B cell (primary cell): ENCODE measurements around the gene KRT74. TPM values are rescaled to one million over a fixed set of nuclear protein-coding genes. Genes with fewer than 3 reads are reported as not detected.

Experiments used
- ATAC-seq: fragments of 200-7000 bp; cut with Tn5 transposase; one replicate; pipeline ENCODE4 v1.10.0; 2021; ENCODE audit warnings: low read depth, mild to moderate bottlenecking, moderate number of reproducible peaks, moderate library complexity
- CTCF ChIA-PET: fragments of 350-600 bp; sonication (Branson Sonifier 250); formaldehyde crosslinking; loops from one replicate; lab custom pipeline; 2021; ENCODE audit warnings: antibody characterized with exemption, inconsistent platforms; lab: Charles Lee
- POLR2A ChIA-PET: fragments of 350-600 bp; sonication (Branson Sonifier 250); formaldehyde crosslinking; loops from one replicate; lab custom pipeline; 2021; ENCODE audit warnings: antibody characterized with exemption; lab: Charles Lee
- DNase-seq: peaks from one replicate; pipeline ENCODE4 v3.0.0; 2013
- H2AFZ ChIP-seq: 2 replicates; pipeline ENCODE4 v1.6.1; 2012; ENCODE audit warnings: mild to moderate bottlenecking, low read depth, low read length; ENCODE audit not compliant: insufficient read depth, poor library complexity, severe bottlenecking
- H3K27ac ChIP-seq, 2 donors: 1 replicate in 1 of 2; 2 replicates in 1 of 2; pipeline ENCODE4 v1.5.1; 2012 to 2013; ENCODE audit warnings: low read length in 2 of 2, mild to moderate bottlenecking in 2 of 2, moderate library complexity in 1 of 2
- H3K27me3 ChIP-seq, 4 experiments: fragments of 200-600 bp in 1 of 4; sonication (generic) in 1 of 4; replicated peaks in 1 of 4; 1 replicate in 2 of 4; 2 replicates in 2 of 4; pipeline versions ENCODE4 v1.6.1 to v1.7.0; 2013 to 2016; ENCODE audit warnings: low read length in 3 of 4, mild to moderate bottlenecking in 2 of 4, mixed read lengths in 1 of 4, moderate library complexity in 1 of 4; ENCODE audit not compliant: insufficient read depth in 4 of 4, control insufficient read depth in 3 of 4; ENCODE audit errors: control extremely low read depth in 1 of 4
- H3K36me3 ChIP-seq, 2 experiments: replicated peaks in 1 of 2; 1 replicate in 1 of 2; 2 replicates in 1 of 2; pipeline versions ENCODE4 v1.6.1 to v1.7.1; 2013; ENCODE audit warnings: low read length in 1 of 2; ENCODE audit not compliant: insufficient read depth in 2 of 2, control insufficient read depth in 1 of 2; ENCODE audit errors: control extremely low read depth in 1 of 2, extremely low read depth in 1 of 2
- H3K4me1 ChIP-seq, 2 donors: fragments of 200-600 bp in 1 of 2; sonication (generic) in 1 of 2; 1 replicate in 1 of 2; 2 replicates in 1 of 2; pipeline versions ENCODE4 v1.5.1 to v1.6.1; 2013 to 2017; ENCODE audit warnings: low read length in 2 of 2; ENCODE audit not compliant: control insufficient read depth in 2 of 2, insufficient read depth in 2 of 2
- H3K4me2 ChIP-seq: replicated peaks from 2 replicates; pipeline ENCODE3; 2012; ENCODE audit warnings: mild to moderate bottlenecking, low read depth, low read length; ENCODE audit not compliant: poor library complexity, severe bottlenecking
- H3K4me3 ChIP-seq, 5 experiments: fragments of 200-600 bp in 1 of 5; sonication (generic) in 1 of 5; 1 replicate in 3 of 5; 2 replicates in 2 of 5; pipeline versions ENCODE4 v1.5.1 to v1.7.0; 2011 to 2016; ENCODE audit warnings: low read length in 4 of 5, mild to moderate bottlenecking in 4 of 5, low read depth in 2 of 5, control low read depth in 1 of 5, moderate library complexity in 1 of 5; ENCODE audit not compliant: insufficient read depth in 1 of 5; ENCODE audit errors: control extremely low read depth in 1 of 5, extremely low read depth in 1 of 5
- H3K79me2 ChIP-seq: fragments of 200-600 bp; sonication (generic); one replicate; pipeline ENCODE4 v1.6.0; 2016; ENCODE audit warnings: low read length; ENCODE audit not compliant: control insufficient read depth, insufficient read depth
- H3K9ac ChIP-seq: fragments of 200-600 bp; sonication (generic); 2 replicates; pipeline ENCODE4 v1.6.1; 2017; ENCODE audit warnings: mild to moderate bottlenecking, low read length, moderate library complexity
- H3K9me3 ChIP-seq, 3 donors: one replicate each; pipeline versions ENCODE4 v1.6.1 to v1.7.1; 2013; ENCODE audit warnings: low read length in 2 of 3; ENCODE audit not compliant: control insufficient read depth in 2 of 3, insufficient read depth in 1 of 3; ENCODE audit errors: control extremely low read depth in 1 of 3
- H4K20me1 ChIP-seq: 2 replicates; pipeline ENCODE4 v1.6.0; 2012; ENCODE audit warnings: mild to moderate bottlenecking, low read length; ENCODE audit not compliant: insufficient read depth, control insufficient read depth, poor library complexity, severe bottlenecking
- H3K27ac Mint-ChIP-seq: one replicate; pipeline ENCODE4 v1.8.0; 2021; ENCODE audit warnings: mixed read lengths
- H3K27me3 Mint-ChIP-seq: one replicate; pipeline ENCODE4 v1.8.0; 2021; ENCODE audit warnings: mixed read lengths
- H3K4me1 Mint-ChIP-seq: one replicate; pipeline ENCODE4 v1.8.0; 2021; ENCODE audit warnings: mixed read lengths
- H3K4me3 Mint-ChIP-seq: one replicate; pipeline ENCODE4 v1.8.0; 2021; ENCODE audit warnings: mixed read lengths
- H3K9me3 Mint-ChIP-seq: one replicate; pipeline ENCODE4 v1.8.0; 2022; ENCODE audit warnings: mixed read lengths; ENCODE audit not compliant: insufficient read depth
- EZH2 ChIP-seq: IDR thresholded peaks from 2 replicates; pipeline ENCODE4 v1.6.1; 2012; ENCODE audit warnings: borderline replicate concordance, low read depth, mild to moderate bottlenecking, moderate library complexity, low read length; ENCODE audit not compliant: insufficient read depth, poor library complexity, severe bottlenecking
- WGBS: methylation state at CpG from one replicate; pipeline ENCODE4 v1.1.5; 2013; ENCODE audit warnings: missing lambda C conversion rate; ENCODE audit not compliant: insufficient coverage; 5-methylcytosine and 5-hydroxymethylcytosine counted together
- intact Hi-C: fragments of 100-400 bp; cut with micrococcal nuclease; formaldehyde crosslinking; loops from one replicate; pipeline ENCODE4 v1.10.0; 2022
- polyA plus RNA-seq: library from polyadenylated mRNA; depleted of rRNA; stranded (reverse); fragments of >200 nt; gene quantifications from 2 replicates; pipeline ENCODE4 v1.2.3, GENCODE V29; 2012
- total RNA-seq, 2 donors: library from RNA; stranded (reverse); fragments of 120-200 nt in 1 of 2; gene quantifications; 1 replicate in 1 of 2; 2 replicates in 1 of 2; pipeline versions ENCODE4 v1.2.3 to v1.2.4, GENCODE V29; 2013 to 2022
- TF ChIP-seq, protein P1 (sequence below): fragments of 200-600 bp; IDR thresholded peaks from one replicate; pipeline ENCODE4 v1.8.0; 2022; ENCODE audit warnings: antibody characterized with exemption, mild to moderate bottlenecking

KRT74 gene
- total and polyA plus RNA-seq, 2 donors (not counting 1 experiment from before 2014, with no cell fraction given): not detected

GRCh38 chr12:52564582-52564981 is 9.1 kb downstream of the KRT74 start:
- Histone ChIP-seq H3K4me3 (no peak overlapping the region), H3K9me3 (peaks cover 0 to 3% (median 0%) of the 10 kb centered on the region in 3 donors), H3K9ac (no peak overlapping the region), H3K36me3 (no peaks in the 10 kb centered on the region), H3K27me3 (peaks cover 0 to 6% (median 3%) of the 10 kb centered on the region in 4 experiments), H3K79me2 (no peaks in the 10 kb centered on the region), H4K20me1 (no peaks in the 10 kb centered on the region), H3K27ac (no peak overlapping the region), H3K4me2 (no peak overlapping the region), H3K4me1 (no peaks in the 10 kb centered on the region), H2AFZ (no peak overlapping the region)
- Mint-ChIP-seq H3K9me3 (no peaks in the 10 kb centered on the region), H3K4me3 (no peak overlapping the region), H3K27ac (no peak overlapping the region), H3K4me1 (no peaks in the 10 kb centered on the region), H3K27me3 (peaks cover 24% of the 10 kb centered on the region)
- CTCF ChIA-PET: no interaction called here
- POLR2A ChIA-PET: no interaction called here
- ATAC-seq (no peak), DNase-seq (no peak)
- TF ChIP-seq, protein P1, sequence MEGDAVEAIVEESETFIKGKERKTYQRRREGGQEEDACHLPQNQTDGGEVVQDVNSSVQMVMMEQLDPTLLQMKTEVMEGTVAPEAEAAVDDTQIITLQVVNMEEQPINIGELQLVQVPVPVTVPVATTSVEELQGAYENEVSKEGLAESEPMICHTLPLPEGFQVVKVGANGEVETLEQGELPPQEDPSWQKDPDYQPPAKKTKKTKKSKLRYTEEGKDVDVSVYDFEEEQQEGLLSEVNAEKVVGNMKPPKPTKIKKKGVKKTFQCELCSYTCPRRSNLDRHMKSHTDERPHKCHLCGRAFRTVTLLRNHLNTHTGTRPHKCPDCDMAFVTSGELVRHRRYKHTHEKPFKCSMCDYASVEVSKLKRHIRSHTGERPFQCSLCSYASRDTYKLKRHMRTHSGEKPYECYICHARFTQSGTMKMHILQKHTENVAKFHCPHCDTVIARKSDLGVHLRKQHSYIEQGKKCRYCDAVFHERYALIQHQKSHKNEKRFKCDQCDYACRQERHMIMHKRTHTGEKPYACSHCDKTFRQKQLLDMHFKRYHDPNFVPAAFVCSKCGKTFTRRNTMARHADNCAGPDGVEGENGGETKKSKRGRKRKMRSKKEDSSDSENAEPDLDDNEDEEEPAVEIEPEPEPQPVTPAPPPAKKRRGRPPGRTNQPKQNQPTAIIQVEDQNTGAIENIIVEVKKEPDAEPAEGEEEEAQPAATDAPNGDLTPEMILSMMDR: no peak
- no peak for TF ChIP-seq EZH2
- 90% methylated on average over 1 of the region's 1 CpG for WGBS
- intact Hi-C loops: no loop called here

DNA sequence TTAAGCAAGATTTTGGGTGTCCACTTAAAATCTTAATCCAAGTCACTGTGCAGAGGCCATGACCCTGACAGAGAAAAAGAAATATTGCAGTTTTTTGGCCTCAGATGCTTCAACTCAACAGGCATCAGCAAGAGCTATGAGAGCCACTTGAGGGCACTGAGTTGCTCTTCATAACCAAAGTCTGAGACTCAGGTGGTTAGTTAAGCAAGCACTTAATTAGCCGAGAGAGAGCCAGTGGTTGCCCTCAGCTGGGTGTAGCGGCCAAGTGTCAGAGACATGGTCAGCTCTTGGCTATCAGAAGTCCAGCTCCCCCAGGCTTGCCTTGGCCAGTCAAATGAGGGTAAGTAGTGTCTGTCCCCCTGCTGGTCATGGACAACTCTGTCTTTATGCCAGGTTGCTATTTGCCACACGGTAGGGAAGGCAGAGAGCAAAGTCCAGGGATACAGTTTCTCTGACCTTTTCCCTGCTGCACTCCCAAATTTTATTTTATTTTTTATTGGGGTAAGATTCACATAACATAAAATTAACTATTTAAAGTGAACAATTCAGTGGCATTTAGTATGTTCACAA is 11.7 kb downstream of the KRT74 start:
- intact Hi-C loops: no loop called here
- H3K27me3 ChIP-seq: peaks cover 0 to 6% (median 3%) of the 10 kb centered on the region in 4 experiments
- no peak for DNase-seq
- H3K4me3 Mint-ChIP-seq: no peak overlapping the region
- H3K4me2 ChIP-seq: no peak overlapping the region
- POLR2A ChIA-PET: no interaction called here
- H3K9ac ChIP-seq: no peak overlapping the region
- no peaks in the 10 kb centered on the region for H3K4me1 ChIP-seq
- H2AFZ ChIP-seq: no peak overlapping the region
- ATAC-seq: no peak
- no peaks in the 10 kb centered on the region for H3K9me3 Mint-ChIP-seq
- H3K4me1 Mint-ChIP-seq: no peaks in the 10 kb centered on the region
- 86% methylated on average over 2 of the region's 3 CpGs for WGBS
- H3K9me3 ChIP-seq: peaks cover 0 to 3% (median 0%) of the 10 kb centered on the region in 3 donors
- H4K20me1 ChIP-seq: no peaks in the 10 kb centered on the region
- H3K4me3 ChIP-seq: no peak overlapping the region
- H3K27ac Mint-ChIP-seq: no peak overlapping the region
- H3K27me3 Mint-ChIP-seq: peaks cover 15% of the 10 kb centered on the region
- H3K36me3 ChIP-seq: no peaks in the 10 kb centered on the region
- H3K79me2 ChIP-seq: no peaks in the 10 kb centered on the region
- H3K27ac ChIP-seq: no peak overlapping the region
- TF ChIP-seq, protein P1: no peak
- no peak for TF ChIP-seq EZH2
- CTCF ChIA-PET: no interaction called here
